Measurements from ENCODE around the gene FLRT1.

DNA sequence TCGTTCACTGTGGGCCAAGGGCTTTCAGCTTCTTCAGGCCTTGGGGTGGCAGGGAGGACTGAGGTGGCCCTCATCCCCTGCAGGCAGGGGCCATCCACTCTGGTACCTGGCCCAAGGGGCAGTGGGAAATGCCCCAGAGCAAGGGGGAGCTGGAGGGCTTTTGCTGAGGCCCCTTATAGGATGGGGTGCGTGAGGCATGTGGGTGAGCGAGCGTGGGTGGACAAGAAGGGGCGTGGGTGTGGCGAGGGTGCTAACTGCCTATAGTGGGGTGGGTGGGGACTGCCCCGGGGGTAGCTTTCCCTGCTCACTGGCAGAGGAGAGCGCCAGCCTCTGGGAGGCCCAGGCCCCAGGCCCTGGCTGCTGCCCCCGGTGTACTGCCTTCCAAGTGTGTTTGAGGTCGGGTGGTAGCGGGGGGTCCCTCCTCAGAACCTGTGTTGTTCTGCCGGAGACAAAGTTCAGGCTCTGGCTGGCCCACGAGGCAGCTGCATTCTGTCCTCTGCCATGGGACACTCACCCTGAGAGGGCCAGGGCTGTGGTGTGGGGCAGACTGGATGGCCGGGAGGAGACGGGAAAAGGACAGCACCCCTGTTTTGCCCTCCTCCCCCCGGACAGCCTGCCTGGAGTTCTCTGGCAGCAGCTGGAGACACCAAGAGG is 3.4 kb downstream of the FLRT1 start:
- TF ChIP-seq, protein P1, sequence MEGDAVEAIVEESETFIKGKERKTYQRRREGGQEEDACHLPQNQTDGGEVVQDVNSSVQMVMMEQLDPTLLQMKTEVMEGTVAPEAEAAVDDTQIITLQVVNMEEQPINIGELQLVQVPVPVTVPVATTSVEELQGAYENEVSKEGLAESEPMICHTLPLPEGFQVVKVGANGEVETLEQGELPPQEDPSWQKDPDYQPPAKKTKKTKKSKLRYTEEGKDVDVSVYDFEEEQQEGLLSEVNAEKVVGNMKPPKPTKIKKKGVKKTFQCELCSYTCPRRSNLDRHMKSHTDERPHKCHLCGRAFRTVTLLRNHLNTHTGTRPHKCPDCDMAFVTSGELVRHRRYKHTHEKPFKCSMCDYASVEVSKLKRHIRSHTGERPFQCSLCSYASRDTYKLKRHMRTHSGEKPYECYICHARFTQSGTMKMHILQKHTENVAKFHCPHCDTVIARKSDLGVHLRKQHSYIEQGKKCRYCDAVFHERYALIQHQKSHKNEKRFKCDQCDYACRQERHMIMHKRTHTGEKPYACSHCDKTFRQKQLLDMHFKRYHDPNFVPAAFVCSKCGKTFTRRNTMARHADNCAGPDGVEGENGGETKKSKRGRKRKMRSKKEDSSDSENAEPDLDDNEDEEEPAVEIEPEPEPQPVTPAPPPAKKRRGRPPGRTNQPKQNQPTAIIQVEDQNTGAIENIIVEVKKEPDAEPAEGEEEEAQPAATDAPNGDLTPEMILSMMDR (IDR thresholded peaks at IDR 0.05), result no peak
- no peak for TF ChIP-seq ZFX (IDR thresholded peaks at IDR 0.05; ENCODE audit: borderline replicate concordance)

All from 22Rv1 (cell line).